MV-4-11 (cell line): ENCODE measurements around the gene HK2.
A peak's percentile ranks its signal among the peaks of the same experiment; 100 is the strongest.
"Not testable (repeated sequence)": the region's sequence is repeated elsewhere in the genome, so short reads cannot be mapped to it uniquely, and the experiment has no call there.

Experiments
- DNase-seq: peaks from one replicate; lab custom pipeline; 2025; lab: John Stamatoyannopoulos, UW

Gene HK2

DNA sequence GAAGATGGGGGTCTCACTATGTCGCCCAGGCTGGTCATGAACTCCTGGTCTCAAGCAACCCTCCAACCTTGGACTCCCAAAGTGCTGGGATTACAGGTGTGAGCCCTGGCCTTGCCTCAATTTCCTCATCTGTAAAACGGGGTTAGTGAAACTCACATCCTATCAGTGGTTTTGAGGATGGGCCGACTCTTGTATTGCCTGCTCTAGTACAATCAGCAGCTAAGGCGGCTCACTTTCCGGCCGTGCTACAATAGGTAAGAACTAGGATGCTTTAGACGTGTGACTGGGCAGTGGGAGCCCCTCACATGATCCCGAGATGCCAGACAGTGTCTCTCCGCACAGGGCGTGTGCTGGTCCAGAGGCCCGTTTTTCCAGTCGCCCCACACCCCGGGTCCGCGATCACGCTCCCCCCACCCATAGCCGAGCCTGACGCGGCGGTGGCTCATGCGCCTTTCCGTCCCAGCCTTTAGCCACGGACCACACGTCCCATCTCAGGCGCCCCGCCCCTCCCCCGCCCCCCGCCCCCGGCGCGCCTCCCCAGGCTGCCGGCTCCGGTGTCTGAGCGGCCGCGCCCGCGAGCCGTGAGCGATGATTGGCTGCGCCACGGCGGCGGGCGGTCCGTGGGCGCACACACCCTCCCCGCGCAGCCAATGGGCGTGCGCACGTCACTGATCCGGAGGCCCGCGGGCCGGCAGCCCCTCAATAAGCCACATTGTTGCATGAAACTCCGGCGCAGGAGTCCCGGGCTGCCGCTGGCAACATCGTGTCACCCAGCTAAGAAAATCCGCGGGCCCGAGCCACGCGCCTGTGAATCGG is at the start of gene HK2:
Gene HK2, plus strand, starts transcription at position 710 of the 816 bp plus-strand sequence. CDS start 454 bp downstream, outside the sequence.
- DNase-seq = peak; percentile 90

DNA sequence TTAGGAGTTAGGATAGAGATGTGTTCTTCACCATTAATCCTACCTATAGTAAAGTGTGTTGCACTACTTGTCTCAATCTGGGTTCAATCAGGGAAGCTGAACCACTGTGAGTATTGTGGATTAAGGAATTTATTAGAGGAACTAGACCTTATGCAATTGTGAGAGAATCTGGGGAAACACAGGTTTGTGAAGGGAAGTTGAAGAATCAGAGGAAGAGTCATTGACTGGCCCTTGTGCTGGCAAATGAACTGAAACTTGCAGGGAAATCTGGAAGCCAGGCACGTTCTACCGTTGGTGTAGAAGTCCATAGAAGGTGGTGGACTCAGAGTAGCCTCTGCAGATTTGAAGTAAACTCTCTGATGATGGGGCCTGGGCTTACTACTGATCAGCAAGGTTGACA is 44.7 kb upstream of the HK2 start:
- DNase-seq = peak; percentile 74

DNA sequence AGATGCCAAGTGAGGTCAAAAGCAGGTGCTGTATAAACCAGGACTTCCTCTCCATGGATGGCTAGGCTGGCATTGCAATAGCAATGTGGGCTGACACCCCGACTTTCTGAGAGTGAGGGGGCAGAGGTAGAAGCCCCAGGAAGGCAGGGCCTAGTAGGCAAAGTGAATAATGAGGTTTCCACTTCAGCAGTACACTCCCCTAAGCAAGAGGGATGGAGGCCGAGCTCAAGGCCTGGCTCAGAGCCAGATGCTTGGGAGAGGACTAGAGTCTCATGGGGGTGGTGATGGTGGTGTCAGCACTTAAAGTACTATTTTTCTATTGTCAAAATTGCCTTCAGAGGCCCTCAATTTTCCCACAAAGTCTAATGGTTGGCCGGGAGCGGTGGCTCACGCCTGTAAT is 41.6 kb upstream of the HK2 start:
- DNase-seq = no peak

DNA sequence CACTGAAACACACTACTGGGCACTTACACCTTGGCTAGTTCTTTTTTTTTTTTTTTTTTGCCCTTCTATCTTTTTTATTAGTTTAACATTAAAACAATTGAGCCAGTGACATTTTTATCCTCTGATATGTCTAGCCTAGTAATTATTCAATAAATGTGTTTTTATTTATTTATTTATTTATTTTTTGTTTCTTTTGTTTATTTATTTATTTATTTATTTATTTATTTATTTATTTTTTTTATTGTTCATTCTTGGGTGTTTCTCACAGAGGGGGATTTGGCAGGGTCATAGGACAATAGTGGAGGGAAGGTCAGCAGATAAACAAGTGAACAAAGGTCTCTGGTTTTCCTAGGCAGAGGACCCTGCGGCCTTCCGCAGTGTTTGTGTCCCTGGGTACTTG is 39.0 kb upstream of the HK2 start:
- not testable (repeated sequence) for DNase-seq

DNA sequence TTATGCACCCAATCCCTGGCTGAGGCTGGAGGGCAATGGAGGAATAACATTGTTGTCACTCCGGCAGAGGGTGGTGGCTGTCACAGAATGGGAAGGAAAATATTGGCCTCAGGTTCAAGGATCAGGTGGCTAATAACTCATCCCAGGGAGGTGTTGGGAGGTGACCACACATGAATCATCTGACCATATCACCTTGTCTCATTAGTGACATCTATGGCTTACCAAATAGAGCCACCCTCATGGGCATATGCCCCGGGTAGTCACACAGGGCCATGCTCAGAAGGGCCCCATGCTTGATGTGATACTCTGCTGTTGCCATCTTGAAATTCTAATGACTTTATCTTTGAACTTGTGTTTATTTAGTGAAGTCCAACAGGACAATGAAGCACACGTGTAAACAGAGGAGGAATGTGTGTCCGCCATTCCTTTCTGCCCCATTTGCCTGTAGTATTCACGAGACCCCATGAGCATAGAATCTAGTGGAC is 27.5 kb upstream of the HK2 start:
- no peak for DNase-seq

DNA sequence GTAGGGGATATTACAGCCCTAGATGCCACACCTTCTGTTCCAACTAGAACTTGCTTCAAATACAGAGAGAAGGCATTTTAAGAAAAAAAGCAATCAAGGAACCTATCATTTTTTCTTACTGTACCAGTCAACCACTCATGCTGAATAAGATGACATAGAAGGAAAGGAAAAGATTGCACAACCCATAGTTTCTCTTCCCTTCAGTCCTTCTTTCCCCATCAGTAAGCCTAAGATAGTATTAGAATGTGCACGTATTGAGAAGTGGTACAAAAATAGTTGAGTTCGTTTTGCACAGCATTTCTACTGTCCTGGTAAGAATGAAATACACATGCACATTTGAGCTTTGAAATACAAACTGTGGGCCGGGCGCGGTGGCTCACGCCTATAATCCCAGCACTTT is 27.0 kb upstream of the HK2 start:
- DNase-seq = peak; percentile 99

DNA sequence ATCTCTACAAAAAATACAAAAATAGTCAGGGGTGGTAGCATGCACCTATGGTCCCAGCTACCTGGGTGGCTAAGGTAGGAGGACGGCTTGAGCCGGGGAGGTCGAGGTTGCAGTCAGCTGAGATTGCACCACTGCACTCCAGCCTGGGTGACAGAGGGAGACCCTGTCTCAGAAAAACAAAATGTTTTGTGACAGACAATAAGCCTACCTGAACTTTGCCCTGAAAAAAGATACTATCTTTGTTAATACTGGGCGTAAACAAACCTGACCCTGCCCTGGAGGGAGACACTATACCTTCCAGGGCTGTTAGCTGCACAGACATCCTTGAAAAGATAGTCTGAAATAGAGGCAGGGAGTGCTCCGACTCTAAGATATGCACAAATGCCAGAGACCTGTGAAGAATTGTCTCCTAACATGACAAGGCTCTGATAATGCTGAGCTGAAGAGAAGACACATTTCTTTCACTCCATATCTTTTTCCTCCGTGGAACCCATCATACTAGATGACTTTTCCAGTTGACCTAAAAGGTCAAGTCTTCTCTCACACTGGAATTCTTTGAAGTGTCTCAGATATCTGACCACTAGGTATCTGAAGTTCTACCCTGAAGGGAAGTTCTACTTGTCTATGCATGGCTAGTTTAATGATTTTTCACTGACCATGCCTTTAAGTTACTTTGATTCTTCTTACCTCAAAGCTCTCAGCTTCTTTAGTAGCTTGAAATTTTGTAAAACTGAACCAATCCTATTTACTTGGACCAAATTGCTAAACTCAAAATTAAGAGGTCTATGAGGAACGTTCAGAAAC is 20.9 kb upstream of the HK2 start:
- no peak for DNase-seq

DNA sequence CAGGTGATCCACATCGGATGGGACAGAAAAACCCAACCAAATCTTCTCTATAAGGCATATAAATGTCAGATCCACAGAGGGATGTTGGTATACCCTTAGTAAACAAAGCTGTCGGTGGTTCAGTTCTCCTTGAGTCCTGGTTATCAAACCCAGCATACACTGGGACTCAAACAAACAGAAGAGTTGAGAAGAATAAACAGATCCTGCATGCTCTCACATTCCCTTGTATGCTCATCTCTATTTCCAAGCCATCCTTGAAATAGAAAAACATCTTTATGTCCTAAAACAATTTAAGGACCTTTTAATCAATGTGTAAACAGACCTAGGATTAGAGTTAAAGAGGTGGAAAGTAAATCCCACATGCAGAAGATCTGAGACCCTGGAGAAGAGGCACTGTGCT is 19.8 kb upstream of the HK2 start:
- DNase-seq = no peak

DNA sequence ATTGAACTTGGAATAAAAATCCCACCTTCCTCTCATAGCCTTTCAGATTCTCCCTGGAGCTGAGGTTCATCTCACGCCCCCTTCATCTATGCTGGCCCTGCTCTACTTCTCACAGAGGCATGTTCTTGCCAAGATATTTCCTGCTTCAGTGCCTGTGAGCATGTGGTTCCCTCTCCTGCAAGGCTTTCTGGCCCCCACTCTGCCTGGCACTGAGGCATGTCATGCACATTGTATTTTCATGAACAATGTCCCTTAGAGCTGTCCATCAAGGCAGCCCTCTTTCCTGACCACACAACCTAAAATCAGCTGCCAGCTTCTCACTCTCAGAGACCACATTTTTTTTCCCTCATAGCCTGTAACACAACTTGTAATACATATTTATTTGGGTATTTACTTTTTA is 18.0 kb upstream of the HK2 start:
- DNase-seq = peak; percentile 13

DNA sequence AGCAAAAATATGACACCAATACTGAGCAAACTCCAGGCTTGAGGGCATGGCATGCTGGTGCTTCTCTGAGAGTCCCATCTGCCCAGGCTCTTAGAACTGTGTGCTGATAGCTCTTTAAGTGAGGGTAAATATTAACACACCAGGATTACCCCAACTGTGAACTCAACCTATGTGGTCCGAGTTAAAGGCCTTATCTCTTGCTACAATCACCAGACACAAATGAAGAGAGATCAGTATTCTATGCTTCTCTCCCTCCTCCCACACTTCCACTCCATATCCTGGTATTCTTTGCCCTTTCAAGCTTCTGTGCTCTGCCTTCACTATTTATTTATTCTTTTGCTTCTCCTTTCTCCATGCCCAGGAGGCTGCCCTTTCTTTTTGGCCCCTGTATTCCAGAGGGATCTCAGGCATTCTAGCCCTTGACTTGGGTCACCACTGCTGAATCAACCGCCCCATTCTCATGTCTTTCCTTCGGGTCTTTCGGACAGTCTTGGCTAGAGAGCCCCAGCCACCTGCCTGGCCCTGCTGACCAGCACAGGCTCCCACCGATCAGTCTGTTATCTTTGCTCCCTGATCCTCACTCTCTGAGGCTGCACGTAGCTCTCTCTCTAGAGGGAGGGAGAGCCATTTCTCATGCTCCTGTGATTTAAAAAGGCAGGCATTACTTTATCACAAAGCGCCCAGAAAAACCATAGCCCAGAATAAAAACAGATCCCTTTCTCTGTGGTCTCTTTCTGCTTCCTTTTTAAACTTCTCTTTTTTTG is 17.2 kb upstream of the HK2 start:
- peak; percentile 90 for DNase-seq

DNA sequence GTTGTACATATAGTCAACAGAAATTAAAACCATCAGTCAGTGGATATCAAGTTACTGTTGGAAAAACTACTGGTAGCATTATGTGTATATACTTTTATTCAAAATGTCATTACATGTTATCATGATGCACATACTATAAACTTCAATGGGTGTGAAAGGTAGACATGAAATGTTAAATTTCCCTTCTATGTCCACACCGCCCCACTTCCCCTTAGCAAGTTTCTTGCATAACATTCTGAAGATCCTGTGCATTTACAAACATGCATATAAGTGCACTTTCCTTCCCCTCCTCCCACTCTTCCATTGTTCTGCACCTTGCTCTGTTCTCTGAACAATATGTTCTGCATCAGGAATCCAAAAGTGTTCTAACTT is 16.6 kb upstream of the HK2 start:
- DNase-seq = peak; percentile 90

DNA sequence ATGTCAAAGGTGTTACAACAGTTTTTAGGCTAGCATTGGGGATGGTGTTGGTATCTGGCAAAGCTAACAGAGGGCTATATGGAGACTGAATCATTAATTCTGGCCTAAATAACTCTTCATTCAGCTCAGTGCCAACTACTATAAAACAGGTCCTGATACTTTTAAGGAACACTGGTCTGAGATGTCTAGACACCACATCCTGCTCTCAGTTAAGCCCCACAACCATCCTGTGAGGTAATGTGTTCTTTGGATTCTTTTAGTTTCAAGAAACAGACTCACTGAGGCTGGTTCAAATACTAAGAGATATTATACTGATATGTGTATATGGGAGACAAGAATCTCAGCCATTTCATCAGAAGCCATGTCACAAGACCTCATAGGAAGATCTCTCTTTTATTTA is 14.2 kb upstream of the HK2 start:
- DNase-seq = peak; percentile 41

DNA sequence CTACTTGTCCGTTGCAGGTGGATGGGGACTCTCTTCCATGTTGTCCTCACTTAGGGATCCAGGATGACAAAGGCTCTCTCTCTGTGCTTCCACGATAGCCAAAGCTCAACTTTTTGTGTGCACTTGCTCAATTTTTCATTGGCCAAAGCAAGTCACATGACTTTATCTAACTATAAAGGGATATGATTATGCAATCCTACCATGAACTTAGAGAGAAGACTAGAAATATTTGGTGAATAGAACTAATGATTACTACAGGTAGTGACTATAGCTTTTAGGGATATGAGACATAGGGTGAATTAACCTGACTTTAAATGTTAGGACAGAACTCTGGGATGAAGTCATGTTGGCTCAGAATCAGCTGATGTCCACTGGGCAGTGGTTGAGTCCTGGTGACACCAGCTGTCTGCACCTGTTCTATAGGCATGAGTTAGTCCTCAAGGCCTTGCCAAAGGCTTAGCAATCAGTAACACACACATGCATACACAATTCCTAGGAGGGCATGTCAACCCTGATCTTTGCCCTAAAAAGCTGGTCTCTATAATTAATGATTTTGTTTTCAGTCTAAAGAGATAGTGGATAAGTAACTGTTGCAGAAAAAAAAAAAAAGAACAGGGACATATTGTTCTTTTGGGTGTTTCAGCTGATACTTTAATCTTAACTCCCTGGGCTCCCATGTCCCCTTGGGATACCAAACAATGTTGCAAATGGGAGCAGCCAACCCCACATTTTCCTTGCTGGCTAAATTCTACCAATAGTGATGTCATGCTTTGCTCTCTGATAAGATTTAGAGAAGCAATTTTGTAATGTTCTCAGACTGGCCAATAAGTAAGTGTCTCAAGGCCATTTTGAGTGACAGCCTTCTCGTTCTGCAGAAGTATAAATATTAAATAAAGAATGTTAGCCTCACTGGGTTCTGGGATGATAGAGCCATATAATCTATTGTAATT is 12.5 kb upstream of the HK2 start:
- DNase-seq = peak; percentile 15

DNA sequence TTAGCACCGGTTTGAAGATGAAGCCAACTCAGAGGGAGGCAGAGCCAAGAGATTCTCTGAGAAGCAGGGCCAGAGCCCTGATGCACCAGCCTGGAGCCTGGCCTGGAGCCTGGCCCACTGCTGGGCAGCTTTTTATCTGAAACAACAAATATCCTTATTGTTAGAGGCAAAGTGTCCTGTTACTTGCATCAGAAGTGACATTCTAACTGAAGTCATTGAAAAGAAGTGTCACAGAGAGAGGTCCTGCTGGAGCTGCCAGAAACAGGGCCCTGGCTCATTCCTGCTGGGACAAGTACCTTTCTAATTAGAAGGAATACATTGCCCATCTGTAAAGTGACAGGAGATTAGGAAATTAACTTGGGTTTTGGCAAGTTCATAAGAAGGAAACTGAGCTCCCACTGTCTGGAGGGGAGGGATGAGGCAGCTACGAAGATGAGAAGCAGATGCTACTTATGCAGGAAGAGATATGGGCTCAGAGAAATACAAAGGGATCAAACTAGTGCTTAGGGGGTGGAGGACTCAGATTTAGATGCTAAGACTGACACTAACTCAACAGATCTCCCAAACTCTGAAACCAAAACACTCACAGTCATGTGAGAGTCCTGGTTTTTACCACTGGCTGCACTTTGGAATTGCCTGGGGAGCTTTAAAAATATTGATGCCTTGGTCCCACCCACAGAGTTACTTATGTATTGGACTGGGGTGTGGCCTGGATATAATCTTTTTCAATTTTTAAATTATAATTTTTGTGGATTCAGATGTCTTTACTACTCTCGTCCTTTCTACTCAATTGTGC is 11.0 kb upstream of the HK2 start:
- DNase-seq = no peak

DNA sequence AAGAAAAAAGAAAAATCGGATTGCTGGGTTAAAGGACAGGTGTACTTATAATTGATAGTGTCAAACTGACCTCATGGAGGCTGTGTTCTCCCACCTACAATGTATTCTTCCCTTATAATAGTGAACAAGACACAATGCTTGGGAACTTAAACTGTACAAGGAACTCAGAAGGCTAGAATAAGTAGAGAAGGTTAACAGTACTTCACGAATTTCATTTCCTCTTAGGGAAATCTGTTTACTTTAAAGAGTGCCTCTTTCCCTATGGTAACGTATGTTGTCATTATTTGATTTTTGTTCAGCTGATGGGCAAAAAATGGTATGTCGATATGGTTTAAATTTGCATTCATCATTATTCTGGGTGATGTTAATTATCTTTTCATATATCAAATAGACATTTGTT is 9.2 kb upstream of the HK2 start:
- DNase-seq = peak; percentile 79

DNA sequence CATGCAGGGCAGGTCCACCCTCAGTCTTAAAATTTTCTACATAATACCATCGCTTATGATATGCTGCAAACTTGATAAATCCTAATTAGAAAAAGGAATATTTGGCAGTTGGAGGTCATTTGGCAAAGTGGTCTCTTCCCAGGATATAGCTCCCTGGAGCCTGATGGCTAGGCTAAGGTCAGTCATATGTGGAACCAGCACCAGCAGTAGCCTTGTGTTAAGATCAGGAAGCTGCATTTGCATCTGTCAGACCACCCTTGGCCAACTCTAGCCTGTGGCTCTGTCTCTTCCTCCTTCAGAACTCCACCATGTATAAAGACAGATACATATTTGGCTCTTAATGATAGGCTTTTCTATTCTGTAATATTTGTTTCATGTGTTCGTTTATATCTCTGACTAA is 5.4 kb upstream of the HK2 start:
- no peak for DNase-seq

DNA sequence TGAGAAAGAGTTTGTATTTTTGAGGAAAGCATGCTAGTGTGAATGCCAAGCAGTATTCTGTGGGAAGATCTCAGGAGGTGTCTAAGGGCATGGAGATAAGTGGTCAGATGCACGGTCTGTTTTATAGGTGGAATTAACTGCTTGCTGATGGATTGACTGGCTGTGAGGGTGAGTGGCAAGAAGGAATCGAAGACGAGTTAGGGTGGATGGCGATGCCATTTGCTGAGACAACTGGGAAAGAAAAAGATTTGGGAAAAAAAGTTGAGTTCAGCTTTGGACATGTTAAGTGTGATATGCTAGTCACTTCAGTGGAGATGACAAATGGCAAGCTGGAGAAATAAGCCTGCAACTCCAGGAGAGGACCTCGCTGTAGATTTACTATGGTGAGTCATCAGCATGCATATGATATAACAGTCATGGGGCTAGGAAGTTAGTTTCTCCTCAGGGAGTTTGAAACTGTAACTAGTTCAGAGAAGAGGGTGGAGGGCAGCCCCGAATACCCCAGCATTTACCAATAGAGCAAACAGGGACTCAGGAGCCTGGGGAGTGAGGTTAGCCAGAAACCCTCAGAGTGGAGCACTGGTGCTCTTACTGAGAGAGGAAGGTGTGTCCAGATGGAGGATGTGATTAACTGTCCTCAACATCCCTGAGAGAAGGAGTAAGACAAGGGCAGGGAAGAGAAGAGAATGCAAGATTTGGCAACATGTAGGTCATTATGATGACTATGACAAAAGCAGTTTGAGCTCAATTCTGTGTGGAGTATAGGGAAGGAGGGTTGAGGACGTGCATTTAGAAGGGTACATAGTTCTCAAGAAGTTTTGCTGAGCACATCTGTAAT is 2.0 kb upstream of the HK2 start:
- peak; percentile 69 for DNase-seq

DNA sequence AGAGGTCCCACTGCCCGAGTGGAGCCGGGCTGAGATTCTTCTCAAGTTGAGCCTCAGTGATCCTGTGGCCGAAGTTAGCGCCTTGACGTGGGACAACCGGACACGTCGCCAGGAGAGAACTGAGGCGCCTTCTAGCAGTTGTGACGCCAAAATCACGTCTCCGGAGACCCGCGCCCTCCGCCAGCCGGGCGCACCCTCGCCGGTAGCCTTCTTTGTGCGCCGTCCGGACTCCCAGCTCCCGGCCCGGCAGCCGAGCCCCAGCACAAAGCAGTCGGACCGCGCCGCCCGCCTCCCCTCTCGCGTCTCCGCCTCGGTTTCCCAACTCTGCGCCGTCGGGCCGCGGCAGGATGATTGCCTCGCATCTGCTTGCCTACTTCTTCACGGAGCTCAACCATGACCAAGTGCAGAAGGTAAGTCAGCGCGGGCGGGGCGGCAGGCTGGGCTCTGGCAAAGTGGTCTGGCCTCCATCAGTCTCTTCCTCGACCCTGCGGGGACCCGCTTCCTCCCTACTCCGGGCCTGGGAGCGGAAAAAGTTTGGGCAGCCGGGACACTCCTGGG is 386 bp downstream of the HK2 start:
- DNase-seq = not testable (repeated sequence)
